ENCODE data around the gene PRKAG1. TPM values are rescaled to one million over a fixed set of nuclear protein-coding genes. Genes with fewer than 3 reads are reported as not detected.

PRKAG1 gene
- total RNA-seq, 4 donors from 2014 or later: 52.0 to 70.6 (median 64.3) TPM

DNA sequence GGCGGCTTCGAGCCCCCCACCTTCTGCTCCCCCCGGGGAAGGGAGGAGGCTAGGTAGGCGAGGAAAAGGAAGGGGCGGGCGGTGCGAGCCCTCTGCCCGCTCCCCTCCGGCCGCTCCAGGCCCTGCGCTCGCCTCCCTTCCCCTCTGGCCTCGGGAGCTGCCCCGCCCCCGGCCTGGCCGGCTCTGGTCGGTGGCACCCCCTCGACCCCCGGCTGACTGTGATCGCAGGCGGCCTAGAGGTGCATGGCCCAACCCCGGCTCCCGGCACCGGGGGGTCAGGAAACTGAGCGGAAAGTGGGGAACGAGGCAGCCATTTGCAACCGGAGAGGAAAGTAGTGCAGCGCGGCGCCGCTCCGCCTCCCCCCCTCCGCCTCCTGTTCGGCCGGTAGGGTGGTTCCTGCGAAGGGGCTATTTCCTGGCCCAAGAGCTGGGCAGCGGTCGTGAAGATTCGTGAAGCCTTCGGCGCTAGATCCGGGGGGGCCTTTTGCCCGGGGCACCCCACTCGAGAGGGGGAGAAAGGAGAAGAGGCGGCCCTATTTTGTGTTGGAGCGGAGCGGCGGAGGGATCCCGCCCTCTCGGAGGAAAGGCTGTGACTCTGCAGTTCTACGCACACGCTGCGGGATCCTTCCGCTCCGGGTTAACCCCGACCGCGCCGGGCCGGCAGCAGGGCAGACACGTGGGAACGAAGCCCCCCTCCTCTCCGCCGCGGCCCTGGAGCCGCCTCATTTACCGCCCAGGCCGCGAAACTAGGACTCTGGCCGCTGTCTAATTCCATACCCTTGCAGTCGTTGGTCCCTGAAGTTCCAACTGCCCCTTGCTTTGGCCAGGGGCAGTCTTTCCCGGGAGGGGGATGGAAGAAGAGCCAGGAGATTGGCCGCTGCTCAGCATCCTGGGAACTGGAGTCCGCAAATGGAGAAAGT lies 41.9 kb upstream of the PRKAG1 start, which contains the start of gene KMT2D:
Gene KMT2D, minus strand, starts transcription at position 558 of the 920 bp plus-strand sequence. CDS start 5,470 bp downstream, outside the sequence.
- Histone ChIP-seq H3K9me3 (no peaks in the 10 kb centered on the region), H3K27ac (replicated peaks in 1 of 4) (peak within 1 kb of the TSS; percentile 96 to 98 (median 96)), H3K27me3 (no peaks in the 10 kb centered on the region), H3K4me1 (peaks cover 34 to 58% (median 51%) of the 10 kb centered on the region in 4 donors), H3K36me3 (no peaks in the 10 kb centered on the region), H3K4me3 (peak within 1 kb of the TSS; percentile 77 to 100 (median 98))
- intact Hi-C loops (cut with DNase I): loop anchor here (5.0 kb wide), 2 partner anchors 67 to 172 kb away; no protein-coding TSS in a partner anchor
- WGBS: 0% methylated on average over 13 of the region's 74 CpGs
- no peak for TF ChIP-seq EP300 (IDR thresholded peaks at IDR 0.05)
- peak; percentile 88 to 93 for TF ChIP-seq POLR2AphosphoS5 (IDR thresholded peaks at IDR 0.05)
- TF ChIP-seq POLR2A (IDR thresholded peaks at IDR 0.05; ENCODE audit: low read depth): peak; percentile 44
- TF ChIP-seq, protein P1, sequence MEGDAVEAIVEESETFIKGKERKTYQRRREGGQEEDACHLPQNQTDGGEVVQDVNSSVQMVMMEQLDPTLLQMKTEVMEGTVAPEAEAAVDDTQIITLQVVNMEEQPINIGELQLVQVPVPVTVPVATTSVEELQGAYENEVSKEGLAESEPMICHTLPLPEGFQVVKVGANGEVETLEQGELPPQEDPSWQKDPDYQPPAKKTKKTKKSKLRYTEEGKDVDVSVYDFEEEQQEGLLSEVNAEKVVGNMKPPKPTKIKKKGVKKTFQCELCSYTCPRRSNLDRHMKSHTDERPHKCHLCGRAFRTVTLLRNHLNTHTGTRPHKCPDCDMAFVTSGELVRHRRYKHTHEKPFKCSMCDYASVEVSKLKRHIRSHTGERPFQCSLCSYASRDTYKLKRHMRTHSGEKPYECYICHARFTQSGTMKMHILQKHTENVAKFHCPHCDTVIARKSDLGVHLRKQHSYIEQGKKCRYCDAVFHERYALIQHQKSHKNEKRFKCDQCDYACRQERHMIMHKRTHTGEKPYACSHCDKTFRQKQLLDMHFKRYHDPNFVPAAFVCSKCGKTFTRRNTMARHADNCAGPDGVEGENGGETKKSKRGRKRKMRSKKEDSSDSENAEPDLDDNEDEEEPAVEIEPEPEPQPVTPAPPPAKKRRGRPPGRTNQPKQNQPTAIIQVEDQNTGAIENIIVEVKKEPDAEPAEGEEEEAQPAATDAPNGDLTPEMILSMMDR (IDR thresholded peaks at IDR 0.05): peak in 2 of 3 experiments; percentile 40 to 43
- DNase-seq (ENCODE audit: extremely low spot score): peak; percentile 96

DNA sequence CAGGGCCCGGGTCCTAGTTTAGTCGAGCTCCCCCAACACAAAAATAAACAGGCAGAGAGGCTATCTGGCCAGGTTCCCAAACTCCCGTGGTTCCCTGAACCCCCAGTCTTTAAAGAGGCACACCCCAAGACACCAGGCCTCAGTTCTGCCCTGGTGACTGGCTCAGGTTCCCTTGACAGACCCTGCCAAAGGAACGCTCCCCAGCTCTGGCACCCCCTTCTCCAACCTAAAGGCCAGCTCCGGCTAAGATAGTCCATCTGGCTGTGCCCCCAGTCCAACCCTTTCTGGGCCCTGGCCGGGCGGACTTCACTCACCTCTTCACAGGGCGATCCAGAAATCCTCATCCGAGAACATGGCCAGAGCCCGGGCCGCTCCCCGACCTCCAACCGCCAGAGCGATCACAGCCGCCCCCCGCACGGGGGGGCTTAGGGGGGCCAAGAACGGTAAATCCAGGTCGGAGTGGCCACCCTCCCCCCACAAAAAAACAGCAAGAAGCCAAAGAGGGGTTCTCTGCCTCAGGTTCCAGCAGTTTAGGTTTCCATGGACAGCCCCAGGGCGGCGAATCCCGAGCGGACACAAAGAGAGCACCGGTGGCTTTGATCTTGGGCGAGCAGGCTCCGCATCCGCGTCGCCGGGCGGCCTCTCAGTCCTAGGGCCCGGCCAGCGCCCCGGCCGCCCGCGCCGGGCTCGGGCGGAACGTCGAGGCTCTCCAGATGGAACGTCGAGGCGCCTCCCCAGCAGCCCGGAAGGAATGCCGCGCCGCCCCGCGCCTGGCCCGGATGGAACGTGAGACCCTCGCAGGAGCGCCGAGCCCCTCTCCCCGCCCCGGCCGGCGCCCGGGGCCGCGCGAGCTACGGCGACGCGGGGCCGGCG lies 41.0 kb upstream of the PRKAG1 start:
- Histone ChIP-seq H3K27me3 (no peaks in the 10 kb centered on the region), H3K36me3 (peaks cover 2 to 8% (median 7%) of the 10 kb centered on the region in 4 donors), H3K4me3 (peak overlapping the region; percentile 77 to 100 (median 98)), H3K4me1 (peaks cover 41 to 68% (median 59%) of the 10 kb centered on the region in 4 donors), H3K9me3 (no peaks in the 10 kb centered on the region), H3K27ac (replicated peaks in 1 of 4) (peak overlapping the region; percentile 96 to 98 (median 96))
- intact Hi-C loops (cut with DNase I): loop anchor here (5.0 kb wide), 2 partner anchors 68 to 173 kb away; no protein-coding TSS in a partner anchor
- no peak for DNase-seq (ENCODE audit: extremely low spot score)
- WGBS: 0% methylated on average over 13 of the region's 70 CpGs
- no peak for TF ChIP-seq EP300 (IDR thresholded peaks at IDR 0.05)
- TF ChIP-seq, protein P1 (IDR thresholded peaks at IDR 0.05): no peak
- TF ChIP-seq POLR2AphosphoS5 (IDR thresholded peaks at IDR 0.05): no peak
- TF ChIP-seq POLR2A (IDR thresholded peaks at IDR 0.05; ENCODE audit: low read depth): no peak

DNA sequence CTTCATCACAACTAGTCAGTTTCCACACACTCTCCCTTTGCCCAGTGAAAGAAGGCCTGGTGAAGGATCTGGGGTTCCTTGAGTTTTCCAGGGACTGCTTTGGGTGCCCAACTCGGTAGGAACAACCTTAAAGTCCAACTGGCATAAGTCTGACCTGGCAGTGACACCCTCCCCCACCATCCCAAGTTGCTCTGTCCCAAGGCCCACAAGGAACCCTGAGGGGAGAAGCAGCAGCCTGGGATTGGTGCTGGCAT lies 40.4 kb upstream of the PRKAG1 start:
- H3K4me1 ChIP-seq: peaks cover 42 to 68% (median 58%) of the 10 kb centered on the region in 4 donors
- peaks cover 8 to 14% (median 13%) of the 10 kb centered on the region in 4 donors for H3K36me3 ChIP-seq
- intact Hi-C loops (cut with DNase I): no loop called here
- 0% methylated on average over 1 of the region's 1 CpG for WGBS
- no peaks in the 10 kb centered on the region for H3K27me3 ChIP-seq
- no peaks in the 10 kb centered on the region for H3K9me3 ChIP-seq
- peak overlapping the region; percentile 96 to 98 (median 96) for H3K27ac ChIP-seq (replicated peaks in 1 of 4)
- no peak for DNase-seq (ENCODE audit: extremely low spot score)
- TF ChIP-seq, protein P1 (IDR thresholded peaks at IDR 0.05): no peak
- TF ChIP-seq POLR2A (IDR thresholded peaks at IDR 0.05; ENCODE audit: low read depth) (no peak), POLR2AphosphoS5 (IDR thresholded peaks at IDR 0.05) (no peak), EP300 (IDR thresholded peaks at IDR 0.05) (no peak)
- peak overlapping the region; percentile 77 to 100 (median 98) for H3K4me3 ChIP-seq

GRCh38 chr12:49058366-49059044 lies 39.9 kb upstream of the PRKAG1 start:
- peak overlapping the region; percentile 77 to 100 (median 98) for H3K4me3 ChIP-seq
- DNase-seq (ENCODE audit: extremely low spot score): no peak
- intact Hi-C loops (cut with DNase I): no loop called here
- no peaks in the 10 kb centered on the region for H3K27me3 ChIP-seq
- H3K4me1 ChIP-seq: peaks cover 42 to 64% (median 55%) of the 10 kb centered on the region in 4 donors
- peak overlapping the region; percentile 96 to 98 (median 96) for H3K27ac ChIP-seq (replicated peaks in 1 of 4)
- H3K36me3 ChIP-seq: peaks cover 13 to 19% (median 17%) of the 10 kb centered on the region in 4 donors
- no peaks in the 10 kb centered on the region for H3K9me3 ChIP-seq
- TF ChIP-seq EP300 (IDR thresholded peaks at IDR 0.05): no peak
- TF ChIP-seq, protein P1 (IDR thresholded peaks at IDR 0.05): no peak
- no peak for TF ChIP-seq POLR2A (IDR thresholded peaks at IDR 0.05; ENCODE audit: low read depth)
- TF ChIP-seq POLR2AphosphoS5 (IDR thresholded peaks at IDR 0.05): no peak
- WGBS: 16% methylated on average over 4 of the region's 5 CpGs
